C4-2B (cell line): ENCODE measurements around the gene PRSS16.

ENCODE experiments used
- H3K27ac ChIP-seq: fragments of 450-650 bp; 2 replicates; pipeline ENCODE4 v1.5.1; 2017
- CTCF ChIP-seq: fragments of 450-650 bp; conservative IDR thresholded peaks from 2 replicates; pipeline ENCODE4 v1.5.1; 2017; ENCODE audit warnings: mild to moderate bottlenecking
- ZFX ChIP-seq: fragments of 450-650 bp; IDR thresholded peaks from 2 replicates; pipeline ENCODE4 v1.6.1; 2017

The PRSS16 gene

GRCh38 chr6:27288136-27289044 lies 40.9 kb downstream of the PRSS16 start:
- no peak overlapping the region for H3K27ac ChIP-seq
- TF ChIP-seq ZFX (no peak), CTCF (no peak)

GRCh38 chr6:27290065-27290849 lies 42.8 kb downstream of the PRSS16 start:
- TF ChIP-seq ZFX (no peak), CTCF (no peak)
- H3K27ac ChIP-seq = no peak overlapping the region

- TF ChIP-seq ZFX = no peak
- no peak for TF ChIP-seq CTCF
- no peak overlapping the region for H3K27ac ChIP-seq
Observed at GRCh38 chr6:27290850-27291208, 43.3 kb downstream of the PRSS16 start.

GRCh38 chr6:27293436-27294098 lies 46.1 kb downstream of the PRSS16 start:
- TF ChIP-seq CTCF (no peak), ZFX (no peak)
- no peak overlapping the region for H3K27ac ChIP-seq

GRCh38 chr6:27294409-27294808 lies 46.9 kb downstream of the PRSS16 start:
- no peak overlapping the region for H3K27ac ChIP-seq
- TF ChIP-seq CTCF (no peak), ZFX (no peak)

- TF ChIP-seq ZFX (no peak), CTCF (no peak)
- H3K27ac ChIP-seq = no peak overlapping the region
Observed at GRCh38 chr6:27295301-27296079, 48.0 kb downstream of the PRSS16 start.
